DMS79 (cell line): Measurements from ENCODE around the gene PDE8A.

Experiments used
- DNase-seq: peaks from one replicate; lab custom pipeline; 2025; lab: John Stamatoyannopoulos, UW

PDE8A gene

GRCh38 chr15:84981711-84982300 is at the start of gene PDE8A:
Gene PDE8A (plus strand): TSS chr15:84981856. CDS start chr15:84982163, 307 bp downstream.
- DNase-seq = no peak

- no peak for DNase-seq
These were observed 46.5 kb upstream of the PDE8A start for GRCh38 chr15:84934942-84935729.

- DNase-seq = no peak
These were observed 44.5 kb upstream of the PDE8A start for GRCh38 chr15:84937144-84937543.

GRCh38 chr15:84938726-84939125 is 42.9 kb upstream of the PDE8A start:
- no peak for DNase-seq

GRCh38 chr15:84940399-84940798 is 41.3 kb upstream of the PDE8A start:
- no peak for DNase-seq

GRCh38 chr15:84942456-84942855 is 39.2 kb upstream of the PDE8A start:
- no peak for DNase-seq

- no peak for DNase-seq
These were observed 37.3 kb upstream of the PDE8A start for GRCh38 chr15:84944311-84944710.

- no peak for DNase-seq
These were observed 36.8 kb upstream of the PDE8A start for GRCh38 chr15:84944861-84945260.

- DNase-seq = no peak
These were observed 34.7 kb upstream of the PDE8A start for GRCh38 chr15:84946772-84947489.

- DNase-seq = no peak
These were observed 33.5 kb upstream of the PDE8A start for GRCh38 chr15:84947947-84948830.

GRCh38 chr15:84949043-84949442 is 32.6 kb upstream of the PDE8A start:
- DNase-seq = no peak

GRCh38 chr15:84949845-84950569 is 31.6 kb upstream of the PDE8A start:
- DNase-seq = no peak

GRCh38 chr15:84950570-84951111 is 31.0 kb upstream of the PDE8A start:
- DNase-seq = no peak

GRCh38 chr15:84951736-84952135 is 29.9 kb upstream of the PDE8A start:
- DNase-seq = no peak

- DNase-seq = no peak
These were observed 28.5 kb upstream of the PDE8A start for GRCh38 chr15:84953136-84953535.

- DNase-seq = no peak
These were observed 27.9 kb upstream of the PDE8A start for GRCh38 chr15:84953726-84954125.

- DNase-seq = no peak
These were observed 26.4 kb upstream of the PDE8A start for GRCh38 chr15:84955089-84955848.

- DNase-seq = no peak
These were observed 25.5 kb upstream of the PDE8A start for GRCh38 chr15:84956199-84956598.

GRCh38 chr15:84960391-84961113 is 21.1 kb upstream of the PDE8A start:
- DNase-seq = no peak

- DNase-seq = no peak
These were observed 20.6 kb upstream of the PDE8A start for GRCh38 chr15:84961114-84961452.
